ENCODE results near the gene LRRIQ4.

DNA sequence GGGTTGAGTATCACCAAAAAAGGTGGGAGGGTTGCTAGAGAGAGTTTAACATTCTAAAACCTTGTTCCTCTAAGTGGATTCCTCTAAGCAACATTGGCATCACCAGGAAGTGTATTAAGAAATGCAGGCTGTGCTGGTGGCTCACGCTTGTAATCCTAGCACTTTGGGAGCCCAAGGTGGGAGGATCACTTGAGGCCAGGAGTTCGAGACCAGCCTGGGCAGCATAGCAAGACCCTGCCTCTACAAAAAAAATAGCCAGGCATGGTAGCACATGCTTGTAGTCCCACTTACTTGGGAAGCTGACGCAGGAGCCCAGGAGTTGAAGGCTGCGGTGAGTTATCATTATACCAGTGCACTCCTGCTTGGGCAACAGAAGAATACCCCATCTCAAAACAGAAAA lies 34.8 kb upstream of the LRRIQ4 start:
- TF ChIP-seq, protein P1, sequence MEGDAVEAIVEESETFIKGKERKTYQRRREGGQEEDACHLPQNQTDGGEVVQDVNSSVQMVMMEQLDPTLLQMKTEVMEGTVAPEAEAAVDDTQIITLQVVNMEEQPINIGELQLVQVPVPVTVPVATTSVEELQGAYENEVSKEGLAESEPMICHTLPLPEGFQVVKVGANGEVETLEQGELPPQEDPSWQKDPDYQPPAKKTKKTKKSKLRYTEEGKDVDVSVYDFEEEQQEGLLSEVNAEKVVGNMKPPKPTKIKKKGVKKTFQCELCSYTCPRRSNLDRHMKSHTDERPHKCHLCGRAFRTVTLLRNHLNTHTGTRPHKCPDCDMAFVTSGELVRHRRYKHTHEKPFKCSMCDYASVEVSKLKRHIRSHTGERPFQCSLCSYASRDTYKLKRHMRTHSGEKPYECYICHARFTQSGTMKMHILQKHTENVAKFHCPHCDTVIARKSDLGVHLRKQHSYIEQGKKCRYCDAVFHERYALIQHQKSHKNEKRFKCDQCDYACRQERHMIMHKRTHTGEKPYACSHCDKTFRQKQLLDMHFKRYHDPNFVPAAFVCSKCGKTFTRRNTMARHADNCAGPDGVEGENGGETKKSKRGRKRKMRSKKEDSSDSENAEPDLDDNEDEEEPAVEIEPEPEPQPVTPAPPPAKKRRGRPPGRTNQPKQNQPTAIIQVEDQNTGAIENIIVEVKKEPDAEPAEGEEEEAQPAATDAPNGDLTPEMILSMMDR (IDR thresholded peaks at IDR 0.05), result no peak
- no peak for TF ChIP-seq POLR2AphosphoS5 (IDR thresholded peaks at IDR 0.05; ENCODE audit: low read depth, low read length)
